Liver (tissue), 3 donors: ENCODE data around the gene FRMD4A.

Experiments
- CTCF ChIP-seq: fragments of 150-350 bp; IDR thresholded peaks from 2 replicates; pipeline ENCODE4 v1.5.1; 2017; ENCODE audit warnings: improper control_type of control experiment, low read depth, low read length; ENCODE audit not compliant: missing input control
- FOXA1 ChIP-seq: IDR thresholded peaks from 2 replicates; pipeline ENCODE4 v1.6.1; 2016; ENCODE audit warnings: antibody characterized with exemption
- GABPA ChIP-seq, 2 donors: IDR thresholded peaks in 1 of 2; conservative IDR thresholded peaks in 1 of 2; 2 replicates each; pipeline ENCODE4 v1.6.1; 2016; ENCODE audit warnings: antibody characterized with exemption in 2 of 2, mild to moderate bottlenecking in 1 of 2, moderate library complexity in 1 of 2
- MAX ChIP-seq: IDR thresholded peaks from 2 replicates; pipeline ENCODE4 v1.6.1; 2016; ENCODE audit warnings: antibody characterized with exemption
- REST ChIP-seq: IDR thresholded peaks from 2 replicates; pipeline ENCODE4 v1.6.1; 2016; ENCODE audit warnings: antibody characterized with exemption, mild to moderate bottlenecking
- SP1 ChIP-seq: IDR thresholded peaks from 2 replicates; pipeline ENCODE4 v1.6.1; 2018; ENCODE audit warnings: antibody characterized with exemption, mild to moderate bottlenecking
- donor health status: healthy.
- donor health status: healthy.

- TF ChIP-seq REST, result no peak
- no peak for TF ChIP-seq CTCF
- no peak for TF ChIP-seq FOXA1
- no peak for TF ChIP-seq GABPA (IDR thresholded peaks at IDR 0.05 in 1 of 2, conservative IDR thresholded peaks at IDR 0.05 in 1 of 2)
- TF ChIP-seq MAX, result no peak
- TF ChIP-seq SP1, result no peak
These were observed 19.3 kb upstream of the FRMD4A start for GRCh38 chr10:14350006-14350405.
